HG02973 (cell line): ENCODE results near the gene IKZF5.
A peak's percentile ranks its signal among the peaks of the same experiment; 100 is the strongest.

Experiments
- ATAC-seq: cut with Tn5 transposase; IDR thresholded peaks from one replicate; pipeline ENCODE4 v1.9.1; 2021; ENCODE audit warnings: moderate library complexity; ENCODE audit not compliant: unreplicated experiment

The IKZF5 gene

DNA sequence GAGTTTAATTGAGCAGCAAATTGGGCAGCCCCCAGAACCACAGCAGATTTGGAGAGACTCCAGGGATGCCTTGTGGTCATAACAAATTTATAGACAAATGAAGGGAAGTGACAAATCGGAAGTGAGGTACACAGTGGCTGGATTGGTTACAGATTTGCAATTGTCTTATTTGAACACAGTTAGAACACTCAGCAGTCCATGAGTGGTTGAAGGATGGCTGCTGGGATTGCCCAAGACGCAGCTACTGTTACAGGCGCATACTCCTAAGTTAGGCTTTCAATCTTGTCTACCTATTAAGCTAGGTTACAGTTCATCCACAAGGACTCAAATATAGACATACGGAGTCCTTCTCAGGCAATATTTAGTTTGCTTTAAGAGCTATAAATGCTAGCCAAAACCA, 7.6 kb upstream of the IKZF5 start:
- ATAC-seq: no peak

- no peak for ATAC-seq
Measured at GRCh38 chr10:123014772-123015171, 6.2 kb upstream of the IKZF5 start.

DNA sequence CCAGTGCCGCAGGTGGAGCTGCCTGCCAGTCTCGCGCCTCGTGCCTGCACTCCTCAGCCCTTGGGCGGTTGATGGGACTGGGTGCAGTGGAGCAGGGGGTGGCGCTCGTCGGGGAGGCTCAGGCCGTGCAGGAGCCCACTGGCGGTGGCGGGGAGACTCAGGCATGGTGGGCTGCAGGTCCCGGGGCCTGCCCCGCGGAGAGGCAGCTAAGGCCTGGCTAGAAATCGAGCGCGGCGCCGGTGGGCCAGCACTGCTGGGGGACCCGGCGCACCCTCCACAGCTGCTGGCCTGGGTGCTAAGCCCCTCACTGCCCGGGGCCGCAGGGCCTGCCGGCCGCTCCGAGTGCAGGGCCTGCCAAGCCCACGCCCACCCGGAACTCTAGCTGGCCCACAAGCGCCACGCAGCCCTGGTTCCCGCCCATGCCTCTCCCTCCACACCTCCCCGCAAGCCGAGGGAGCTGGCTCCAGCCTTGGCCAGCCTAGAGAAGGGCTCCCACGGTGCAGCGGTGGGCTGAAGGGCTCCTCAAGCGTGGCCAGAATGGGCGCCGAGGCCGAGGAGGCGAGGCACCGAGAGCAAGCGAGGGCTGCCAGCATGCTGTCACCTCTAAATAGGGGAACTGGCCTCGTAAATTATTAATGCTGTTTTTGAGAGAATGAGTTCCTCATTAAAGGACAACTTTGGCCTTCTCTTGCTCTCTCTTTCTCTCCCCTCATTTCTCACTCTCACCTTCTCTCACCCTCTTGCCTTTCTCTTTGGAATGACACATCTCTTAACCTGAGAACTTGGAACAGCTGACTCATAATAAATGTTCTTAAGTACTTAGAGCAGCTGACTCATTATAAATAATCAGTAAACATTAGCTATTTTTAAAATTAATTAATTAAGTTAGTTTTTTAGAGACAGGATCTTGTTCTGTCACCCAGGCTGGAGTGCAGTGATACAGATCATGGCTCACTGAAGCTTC, 5.1 kb upstream of the IKZF5 start:
- no peak for ATAC-seq

GRCh38 chr10:123011987-123012386, 3.4 kb upstream of the IKZF5 start:
- ATAC-seq: no peak

GRCh38 chr10:123009105-123009820, 668 bp upstream of the IKZF5 start:
- peak; percentile 15 for ATAC-seq

DNA sequence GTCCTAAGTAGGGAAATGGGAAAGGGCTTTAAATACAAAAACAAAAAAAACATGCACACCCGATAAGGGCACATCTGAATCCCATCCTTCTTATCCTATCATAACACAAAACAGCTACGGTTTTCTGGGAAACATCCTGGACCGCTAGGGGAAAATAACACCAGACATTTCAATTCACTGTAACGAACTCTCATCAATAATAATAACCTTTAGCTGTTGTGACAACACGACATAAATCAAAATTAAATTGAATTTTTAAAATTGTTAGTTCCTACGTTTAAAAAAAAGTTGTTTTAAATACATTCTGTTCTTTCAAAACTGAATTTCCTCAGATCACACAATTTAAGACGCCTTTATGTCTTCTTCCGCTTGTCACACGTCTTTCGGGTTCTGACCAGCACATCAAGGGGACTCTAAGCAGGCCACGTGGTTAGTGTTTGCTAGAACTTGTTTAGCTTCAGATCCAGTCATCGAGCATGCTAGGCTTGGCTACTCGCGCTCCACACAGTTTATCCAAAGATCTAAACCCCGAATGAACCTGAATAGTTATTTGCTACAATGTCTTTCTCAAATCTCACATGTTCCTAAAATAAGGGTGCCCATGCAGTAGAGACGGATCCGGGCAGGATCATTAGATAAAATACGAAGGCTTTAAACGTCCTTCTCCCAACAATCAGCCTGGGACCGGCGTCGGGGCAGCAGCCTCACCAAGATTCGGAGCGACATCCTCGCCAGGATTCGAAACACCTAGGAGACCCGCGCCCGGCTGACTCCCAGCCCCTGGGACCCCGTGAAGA, 839 bp downstream of the IKZF5 start:
- ATAC-seq: peak; percentile 44

GRCh38 chr10:123004298-123004697, 4.3 kb downstream of the IKZF5 start:
- no peak for ATAC-seq

GRCh38 chr10:123001370-123001769, 7.2 kb downstream of the IKZF5 start:
- ATAC-seq: no peak

DNA sequence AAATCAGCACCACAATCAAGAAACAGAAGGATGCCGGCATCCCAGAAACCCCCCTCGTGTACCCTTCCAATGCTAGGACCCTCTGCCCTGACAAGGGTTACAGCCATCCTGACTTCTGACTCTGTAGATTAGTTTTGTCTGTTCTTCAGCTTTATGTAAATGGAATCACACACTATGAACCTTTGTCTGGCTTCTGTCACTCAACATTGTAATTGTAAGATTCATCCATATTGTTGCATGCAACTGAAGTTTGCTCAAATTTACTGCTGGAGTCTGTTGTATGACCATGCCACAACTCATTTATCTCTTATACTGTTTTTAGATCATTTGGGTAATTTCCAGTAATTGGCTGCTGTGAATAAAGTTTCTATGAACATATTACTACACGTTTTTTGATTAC, 8.4 kb downstream of the IKZF5 start:
- no peak for ATAC-seq

- no peak for ATAC-seq
Measured at GRCh38 chr10:122999347-122999746, 9.2 kb downstream of the IKZF5 start.

- ATAC-seq: no peak
Measured at GRCh38 chr10:122998934-122999333, 9.7 kb downstream of the IKZF5 start.

DNA sequence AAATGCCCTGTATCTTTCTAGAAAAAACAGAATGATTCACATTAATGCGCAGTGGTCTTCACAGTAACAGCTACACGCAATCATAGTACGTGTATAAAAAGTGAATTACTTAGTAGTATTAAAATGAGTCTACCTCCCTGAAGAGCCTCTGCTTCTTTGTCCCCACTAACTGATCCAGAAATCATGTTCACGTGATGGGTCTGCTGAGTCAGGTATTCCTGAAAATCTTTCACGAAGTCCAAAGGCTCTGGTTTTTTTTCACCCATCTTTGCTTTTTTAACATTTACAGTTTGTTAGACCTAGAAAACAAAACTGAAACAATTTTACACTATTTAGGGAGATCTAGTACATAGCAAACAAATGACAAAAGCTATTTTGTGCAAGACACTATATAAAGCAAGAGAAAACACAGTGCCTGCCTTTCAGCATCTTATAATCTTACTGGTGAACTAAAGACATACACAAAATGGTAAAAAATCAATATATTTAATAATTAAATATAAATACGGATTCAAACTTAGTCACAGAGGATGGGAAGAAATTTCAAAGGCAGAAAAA, 10.2 kb downstream of the IKZF5 start:
- ATAC-seq: no peak

- ATAC-seq: no peak
Measured at GRCh38 chr10:122997864-122998263, 10.7 kb downstream of the IKZF5 start.

GRCh38 chr10:122995936-122996335, 12.7 kb downstream of the IKZF5 start:
- no peak for ATAC-seq

DNA sequence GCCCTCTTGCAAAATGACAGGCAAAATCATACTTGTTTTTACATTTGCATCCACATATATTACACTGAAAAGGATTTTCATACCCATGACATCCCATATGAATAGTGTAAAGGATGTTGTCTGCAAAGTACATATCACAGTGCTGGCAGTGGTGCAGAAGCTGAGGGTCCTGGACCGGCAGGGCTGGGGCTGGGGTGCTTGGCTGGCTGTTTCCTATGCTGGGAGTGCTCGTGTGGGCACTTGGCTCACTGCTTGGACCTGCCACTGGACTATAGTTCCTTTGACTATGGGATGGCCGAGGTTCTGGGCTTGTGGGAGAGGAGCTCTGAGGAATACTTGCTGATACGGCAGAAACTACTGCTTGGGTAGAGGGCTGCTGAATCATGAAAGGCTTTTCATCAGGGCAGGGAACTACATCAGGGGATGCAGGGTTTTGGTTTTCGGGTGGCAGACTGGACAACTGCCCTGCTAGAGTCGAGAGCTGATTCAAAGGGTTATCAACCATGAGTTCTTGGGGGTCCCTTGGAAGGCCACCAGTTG, 14.7 kb downstream of the IKZF5 start:
- no peak for ATAC-seq

DNA sequence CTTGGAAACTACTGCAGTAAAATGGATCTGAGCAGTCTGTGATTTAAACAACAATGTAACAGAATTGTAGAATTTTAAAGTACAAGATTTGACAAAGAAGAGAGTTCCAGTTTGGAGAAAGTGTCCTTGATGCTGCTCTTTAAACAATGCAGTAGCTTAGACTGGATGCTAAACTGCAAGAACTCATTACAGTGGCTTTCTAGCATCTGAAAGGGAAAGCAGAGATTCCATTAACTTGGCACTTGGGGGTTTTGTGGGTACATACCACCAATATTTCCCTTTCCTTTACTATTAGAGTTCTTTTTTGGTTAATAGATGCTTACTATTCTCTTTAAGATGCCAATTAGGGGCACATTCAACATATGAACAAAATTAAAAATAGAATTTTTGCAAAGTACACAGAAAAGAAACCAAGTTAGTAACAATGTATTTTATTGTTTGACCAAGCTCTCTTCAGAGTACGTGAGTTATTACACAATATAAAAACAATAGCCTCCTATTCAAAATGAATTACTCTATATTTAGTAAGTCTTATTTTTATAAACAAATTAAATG, 16.5 kb downstream of the IKZF5 start:
- no peak for ATAC-seq

GRCh38 chr10:122990278-122990677, 18.3 kb downstream of the IKZF5 start:
- ATAC-seq: no peak

DNA sequence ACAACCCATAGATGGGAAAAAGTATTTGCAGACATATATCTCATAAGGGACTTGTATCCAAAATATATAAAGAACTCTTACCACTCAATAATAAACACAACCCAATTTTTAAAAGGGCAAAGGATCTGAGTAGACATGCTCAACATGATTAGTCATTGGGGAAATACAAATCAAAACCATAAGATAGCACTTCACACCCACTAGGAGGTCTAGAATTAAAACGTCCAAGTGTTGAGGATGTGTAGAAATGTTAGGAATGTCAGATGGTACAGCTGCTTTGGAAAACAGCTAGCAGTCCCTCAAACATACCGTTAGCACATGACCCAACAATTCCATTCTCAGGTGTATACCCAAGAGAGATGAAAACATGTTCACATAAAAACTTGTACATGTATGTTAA, 20.1 kb downstream of the IKZF5 start:
- ATAC-seq: no peak

- ATAC-seq: no peak
Measured at GRCh38 chr10:122986335-122986734, 22.3 kb downstream of the IKZF5 start.

DNA sequence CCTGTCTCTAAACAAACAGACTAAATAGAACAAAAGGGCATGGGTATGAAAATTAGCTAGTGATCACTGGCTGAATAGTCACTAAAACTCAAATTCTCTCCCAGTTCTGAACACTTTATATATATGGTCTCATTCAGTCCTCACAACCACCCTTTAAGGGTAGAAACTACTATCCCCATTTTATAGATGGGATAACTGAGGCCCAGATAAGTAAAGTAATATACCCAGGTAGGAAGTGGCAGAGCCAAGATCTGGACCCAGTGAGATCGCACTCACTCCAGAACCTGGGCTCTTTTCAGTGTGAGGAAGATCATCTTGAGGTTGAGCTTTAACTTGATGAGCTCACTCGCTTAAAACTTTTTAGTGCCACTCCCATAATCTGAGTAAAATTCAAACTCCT, 23.9 kb downstream of the IKZF5 start:
- ATAC-seq: no peak
